ENCODE data around the gene RALGPS2. TPM values are rescaled to one million over a fixed set of nuclear protein-coding genes. Genes with fewer than 3 reads are reported as not detected.

Gene RALGPS2
- total and polyA plus RNA-seq, 9 of the 15 experiments (the other 6 are each of a cell fraction or from before 2014, with no cell fraction given) = 0.28 to 6.5 (median 2.6) TPM

- intact Hi-C loops (cut with micrococcal nuclease) (no loop called here), in situ Hi-C loops (cut with MboI) (no loop called here)
- ChIA-PET CTCF (ENCODE audit: low intra/inter-chr PET ratio) (no interaction called here), POLR2A (interaction anchor here (1.4 to 2.6 kb wide), 3 partner anchors 11 to 59 kb away, joined by 3 to 10 read pairs (median 4); no protein-coding TSS in a partner anchor)
- H3K4me1 ChIP-seq (replicated peaks in 1 of 2; ENCODE audit: control insufficient read depth in 2 of 2, insufficient read depth in 2 of 2, low read length in 2 of 2) = no peaks in the 10 kb centered on the region
- WGBS (ENCODE audit: insufficient coverage, low coverage, missing lambda C conversion rate) = 0% methylated on average over 10 of the region's 10 CpGs
- H4K20me1 ChIP-seq (replicated peaks; ENCODE audit: control insufficient read depth, insufficient read depth, low read length) = no peaks in the 10 kb centered on the region
- H3K9me3 ChIP-seq (replicated peaks; ENCODE audit: control insufficient read depth, insufficient read depth, low read depth, low read length) = no peaks in the 10 kb centered on the region
- no peaks in the 10 kb centered on the region for H3K79me2 ChIP-seq (ENCODE audit: control insufficient read depth, insufficient read depth, low read length)
- ATAC-seq (no peak), DNase-seq (ENCODE audit: extremely low read depth in 1 of 4, low spot score in 3 of 4) (no peak), FAIRE-seq (no peak)
- peaks cover 50 to 55% of the 10 kb centered on the region in 2 experiments for H3K27me3 ChIP-seq (ENCODE audit: control insufficient read depth in 2 of 2, insufficient read depth in 2 of 2, low read length in 2 of 2)
- H2AFZ ChIP-seq (ENCODE audit: low read depth, low read length) = no peak overlapping the region
- no peaks in the 10 kb centered on the region for H3K9me1 ChIP-seq (ENCODE audit: control insufficient read depth, insufficient read depth, low read length)
- no peak overlapping the region for H3K27ac ChIP-seq (ENCODE audit: extremely low read depth, low read depth, low read length)
- BruUV-seq (replicated peaks) = no TSS peak
- no peak overlapping the region for H3K9ac ChIP-seq (ENCODE audit: insufficient read depth in 1 of 2, low read depth in 2 of 2, low read length in 2 of 2)
- no peak overlapping the region for H3K4me3 ChIP-seq
- no peaks in the 10 kb centered on the region for H3K36me3 ChIP-seq (ENCODE audit: control insufficient read depth, insufficient read depth, low read length)
- no peak overlapping the region for H3K4me2 ChIP-seq (ENCODE audit: insufficient read depth, low read length)
- TF ChIP-seq PBX2 (CRISPR knock-in tag; IDR thresholded peaks at IDR 0.05; ENCODE audit: low read depth) (no peak), PBX2 (tag; conservative IDR thresholded peaks at IDR 0.05; ENCODE audit: low read depth) (peak; percentile 29; the same call in 1 of the 2 replicates), ZNF175 (CRISPR knock-in tag; IDR thresholded peaks at IDR 0.05; ENCODE audit: low read depth) (no peak)
Observed at GRCh38 chr1:178938959-178939317, 213.9 kb downstream of the RALGPS2 start.
